ENCODE data around the gene MARS2.
"Not testable (repeated sequence)": the region's sequence is repeated elsewhere in the genome, so short reads cannot be mapped to it uniquely, and the experiment has no call there.

- not testable (repeated sequence) for TF ChIP-seq CTCF (IDR thresholded peaks at IDR 0.05); POLR2AphosphoS5 (IDR thresholded peaks at IDR 0.05; ENCODE audit: insufficient read depth in 1 of 2, low read depth in 1 of 2)
These were observed 5.4 kb upstream of the MARS2 start for GRCh38 chr2:197699724-197700123.
